ENCODE data around the gene GPR87.

DNA sequence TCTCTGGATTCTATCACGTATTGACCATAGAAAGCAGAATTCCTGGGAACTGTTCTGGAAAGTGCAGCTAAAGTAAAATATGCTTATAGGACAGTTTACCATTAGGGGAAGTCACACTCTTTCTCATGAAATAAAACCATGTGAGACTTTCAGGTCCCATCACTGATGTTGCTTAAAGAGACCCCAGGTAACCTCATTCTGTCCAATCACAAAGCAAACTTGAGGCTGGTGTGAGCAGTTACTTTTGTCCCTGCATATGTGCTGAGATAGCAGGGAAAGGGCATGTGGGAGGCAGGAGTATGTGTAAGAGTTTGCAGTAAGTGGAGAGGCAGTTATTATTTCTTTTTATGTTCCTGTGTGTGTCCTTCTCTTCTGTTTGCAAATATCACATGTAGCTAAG, 16.1 kb downstream of the GPR87 start:
- TF ChIP-seq KDM1A (IDR thresholded peaks at IDR 0.05; ENCODE audit: low read depth) (no peak), EP300 (IDR thresholded peaks at IDR 0.05) (no peak)
